HepG2 (cell line): Measurements from ENCODE around the gene KCNJ5.

Experiments
- CREM ChIP-seq, 2 experiments: sonication (generic) in 1 of 2; formaldehyde crosslinking in 1 of 2; IDR thresholded peaks; 2 replicates each; pipeline versions ENCODE4 v1.4.0 to v1.6.1; 2016 to 2020; ENCODE audit warnings: antibody characterized with exemption in 1 of 2, mild to moderate bottlenecking in 1 of 2, missing genetic modification reagents in 1 of 2
- TF ChIP-seq, protein P1 (sequence below): sonication (generic); formaldehyde crosslinking; IDR thresholded peaks from 2 replicates; pipeline ENCODE4 v1.5.0; 2020; ENCODE audit warnings: mild to moderate bottlenecking, missing genetic modification reagents, moderate library complexity

DNA sequence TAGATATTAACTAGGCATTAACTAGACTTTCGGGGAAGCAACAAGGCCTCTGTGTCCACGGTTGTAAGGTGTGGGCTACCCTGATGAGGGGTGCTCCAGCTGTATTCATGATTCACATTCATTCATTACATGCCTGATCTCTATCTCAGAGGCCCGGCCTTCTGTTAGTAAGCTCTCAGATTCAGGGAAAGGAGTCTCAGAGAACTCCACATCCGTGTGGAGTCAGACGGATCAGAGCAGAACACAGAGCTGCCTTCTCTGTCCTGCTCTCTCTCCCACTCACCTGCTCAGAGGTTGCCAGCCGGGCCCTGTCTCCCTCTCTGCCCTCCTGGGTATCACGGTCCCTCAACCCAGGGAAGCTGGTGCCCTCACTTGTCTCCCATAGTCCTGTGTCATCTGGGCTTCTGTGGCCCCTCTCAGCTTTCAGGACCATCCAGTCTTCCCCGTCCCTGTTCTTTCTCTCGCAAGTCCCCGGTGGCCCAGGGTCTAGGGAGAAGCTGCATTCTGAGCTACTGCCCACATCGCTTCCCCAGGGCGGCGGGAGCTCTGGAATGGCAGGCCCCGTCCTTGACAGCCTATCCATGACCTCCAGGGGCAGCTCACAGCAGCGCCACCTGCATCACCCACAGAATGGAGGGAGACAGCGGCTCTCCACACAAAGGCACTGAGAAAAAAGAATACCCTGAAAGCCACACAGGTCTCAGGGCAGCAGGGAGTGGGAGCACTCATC lies 47.2 kb downstream of the KCNJ5 start:
- TF ChIP-seq CREM (IDR thresholded peaks at IDR 0.05), result no peak
- no peak for TF ChIP-seq CREM (CRISPR knock-in tag; IDR thresholded peaks at IDR 0.05)
- TF ChIP-seq, protein P1, sequence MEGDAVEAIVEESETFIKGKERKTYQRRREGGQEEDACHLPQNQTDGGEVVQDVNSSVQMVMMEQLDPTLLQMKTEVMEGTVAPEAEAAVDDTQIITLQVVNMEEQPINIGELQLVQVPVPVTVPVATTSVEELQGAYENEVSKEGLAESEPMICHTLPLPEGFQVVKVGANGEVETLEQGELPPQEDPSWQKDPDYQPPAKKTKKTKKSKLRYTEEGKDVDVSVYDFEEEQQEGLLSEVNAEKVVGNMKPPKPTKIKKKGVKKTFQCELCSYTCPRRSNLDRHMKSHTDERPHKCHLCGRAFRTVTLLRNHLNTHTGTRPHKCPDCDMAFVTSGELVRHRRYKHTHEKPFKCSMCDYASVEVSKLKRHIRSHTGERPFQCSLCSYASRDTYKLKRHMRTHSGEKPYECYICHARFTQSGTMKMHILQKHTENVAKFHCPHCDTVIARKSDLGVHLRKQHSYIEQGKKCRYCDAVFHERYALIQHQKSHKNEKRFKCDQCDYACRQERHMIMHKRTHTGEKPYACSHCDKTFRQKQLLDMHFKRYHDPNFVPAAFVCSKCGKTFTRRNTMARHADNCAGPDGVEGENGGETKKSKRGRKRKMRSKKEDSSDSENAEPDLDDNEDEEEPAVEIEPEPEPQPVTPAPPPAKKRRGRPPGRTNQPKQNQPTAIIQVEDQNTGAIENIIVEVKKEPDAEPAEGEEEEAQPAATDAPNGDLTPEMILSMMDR (CRISPR knock-in tag), result no peak
